WTC11 (cell line): ENCODE measurements around the gene RPS6KC1. TPM values are rescaled to one million over a fixed set of nuclear protein-coding genes. Genes with fewer than 3 reads are reported as not detected.

ENCODE experiments used
- ATAC-seq: fragments of 200-7000 bp; cut with Tn5 transposase; 2 replicates; pipeline ENCODE4 v1.10.0; 2021; ENCODE audit warnings: mild to moderate bottlenecking, moderate library complexity
- CTCF ChIA-PET: fragments of 300-600 bp; sonication (Branson Sonifier 250); formaldehyde crosslinking; loops from one replicate; lab custom pipeline; 2021; ENCODE audit warnings: antibody characterized with exemption; lab: Charles Lee
- POLR2A ChIA-PET: fragments of 350-600 bp; sonication (Branson Sonifier 250); formaldehyde crosslinking; loops from one replicate; lab custom pipeline; 2021; ENCODE audit warnings: antibody characterized with exemption; lab: Charles Lee
- DNase-seq: peaks from one replicate; pipeline ENCODE4 v3.0.0; 2021; ENCODE audit warnings: low spot score
- H3K27ac Mint-ChIP-seq: 2 replicates; pipeline ENCODE4 v1.8.0; 2021; ENCODE audit warnings: mixed read lengths
- H3K27me3 Mint-ChIP-seq: 2 replicates; pipeline ENCODE4 v1.8.0; 2021; ENCODE audit warnings: low read depth, mild to moderate bottlenecking, moderate library complexity, mixed read lengths
- H3K36me3 Mint-ChIP-seq: 2 replicates; pipeline ENCODE4 v1.8.0; 2021; ENCODE audit warnings: mixed read lengths
- H3K4me1 Mint-ChIP-seq: 2 replicates; pipeline ENCODE4 v1.8.0; 2022; ENCODE audit warnings: mixed read lengths
- H3K4me3 Mint-ChIP-seq: 2 replicates; pipeline ENCODE4 v1.8.0; 2021; ENCODE audit warnings: mild to moderate bottlenecking, moderate library complexity, mixed read lengths
- H3K9me3 Mint-ChIP-seq: 2 replicates; pipeline ENCODE4 v1.8.0; 2021; ENCODE audit warnings: mixed read lengths
- AFF4 ChIP-seq: sonication (generic); formaldehyde crosslinking; IDR thresholded peaks from 2 replicates; pipeline ENCODE4 v1.8.1; 2023; ENCODE audit warnings: mild to moderate bottlenecking, missing genetic modification reagents, borderline replicate concordance
- ATF3 ChIP-seq: sonication (generic); formaldehyde crosslinking; conservative IDR thresholded peaks from 2 replicates; pipeline ENCODE4 v1.8.1; 2022; ENCODE audit warnings: mild to moderate bottlenecking, missing genetic modification reagents
- ATF6 ChIP-seq: sonication (generic); formaldehyde crosslinking; IDR thresholded peaks from 2 replicates; pipeline ENCODE4 v1.8.1; 2023; ENCODE audit warnings: mild to moderate bottlenecking, missing genetic modification reagents
- E2F5 ChIP-seq: sonication (generic); formaldehyde crosslinking; IDR thresholded peaks from 2 replicates; pipeline ENCODE4 v1.8.1; 2022; ENCODE audit warnings: mild to moderate bottlenecking, moderate library complexity, missing genetic modification reagents
- ERG ChIP-seq: fragments of 250-450 bp; sonication (Bioruptor Pico); IDR thresholded peaks from 2 replicates; pipeline ENCODE4 v1.8.0; 2021; ENCODE audit warnings: mild to moderate bottlenecking
- HMGA2 ChIP-seq: fragments of 250-450 bp; sonication (Bioruptor Pico); IDR thresholded peaks from 2 replicates; pipeline ENCODE4 v1.4.0; 2021; ENCODE audit warnings: mild to moderate bottlenecking, moderate library complexity
- IRF1 ChIP-seq: sonication (generic); formaldehyde crosslinking; IDR thresholded peaks from 2 replicates; pipeline ENCODE4 v1.8.0; 2023; ENCODE audit warnings: missing genetic modification reagents
- JAZF1 ChIP-seq: fragments of 250-450 bp; sonication (Bioruptor Pico); IDR thresholded peaks from 2 replicates; pipeline ENCODE4 v1.9.0; 2021; ENCODE audit warnings: moderate library complexity, mild to moderate bottlenecking, inconsistent platforms
- NFYB ChIP-seq: sonication (generic); formaldehyde crosslinking; conservative IDR thresholded peaks from 2 replicates; pipeline ENCODE4 v1.8.0; 2022; ENCODE audit warnings: low read depth, missing genetic modification reagents
- NR1H2 ChIP-seq: sonication (generic); formaldehyde crosslinking; IDR thresholded peaks from 2 replicates; pipeline ENCODE4 v1.9.0; 2021; ENCODE audit warnings: mild to moderate bottlenecking, moderate library complexity, missing genetic modification reagents
- PRRX2 ChIP-seq: fragments of 250-450 bp; sonication (Bioruptor Pico); IDR thresholded peaks from 2 replicates; pipeline ENCODE4 v1.8.0; 2021; ENCODE audit warnings: mild to moderate bottlenecking
- SMAD4 ChIP-seq: sonication (generic); formaldehyde crosslinking; IDR thresholded peaks from 2 replicates; pipeline ENCODE4 v1.8.0; 2022; ENCODE audit warnings: mild to moderate bottlenecking, missing genetic modification reagents
- SOX15 ChIP-seq: fragments of 250-450 bp; sonication (Bioruptor Pico); IDR thresholded peaks from 2 replicates; pipeline ENCODE4 v1.9.0; 2021; ENCODE audit warnings: mild to moderate bottlenecking
- TCF7 ChIP-seq: sonication (generic); formaldehyde crosslinking; IDR thresholded peaks from 2 replicates; pipeline ENCODE4 v1.8.0; 2022; ENCODE audit warnings: mild to moderate bottlenecking, low read depth, missing genetic modification reagents, moderate library complexity
- TP53 ChIP-seq: sonication (generic); formaldehyde crosslinking; IDR thresholded peaks from 2 replicates; pipeline ENCODE4 v1.8.1; 2023; ENCODE audit warnings: mild to moderate bottlenecking, missing genetic modification reagents
- ZMAT4 ChIP-seq: fragments of 250-450 bp; sonication (Bioruptor Pico); IDR thresholded peaks from 2 replicates; pipeline ENCODE4 v1.9.0; 2021; ENCODE audit warnings: mild to moderate bottlenecking
- ZNF416 ChIP-seq: fragments of 250-450 bp; sonication (Bioruptor Pico); IDR thresholded peaks from 2 replicates; pipeline ENCODE4 v1.9.0; 2021; ENCODE audit warnings: mild to moderate bottlenecking, inconsistent platforms
- ZNF425 ChIP-seq: fragments of 250-450 bp; sonication (Bioruptor Pico); conservative IDR thresholded peaks from 2 replicates; pipeline ENCODE4 v1.9.0; 2021; ENCODE audit warnings: mild to moderate bottlenecking
- total RNA-seq: library from RNA; stranded (reverse); gene quantifications from 3 replicates; pipeline ENCODE4 v1.2.3, GENCODE V29; 2021

Gene RPS6KC1
- total RNA-seq, 1 experiment from 2014 or later, result 17.4 TPM

- TF ChIP-seq ZNF425 (CRISPR knock-in tag), result no peak
- no peak for TF ChIP-seq NFYB (CRISPR knock-in tag)
- TF ChIP-seq ZMAT4 (CRISPR knock-in tag), result no peak
- TF ChIP-seq ATF6 (CRISPR knock-in tag), result no peak
- no peak for TF ChIP-seq TCF7 (CRISPR knock-in tag)
- TF ChIP-seq ATF3 (CRISPR knock-in tag), result no peak
- TF ChIP-seq NR1H2 (CRISPR knock-in tag), result no peak
- TF ChIP-seq SOX15 (CRISPR knock-in tag), result no peak
- TF ChIP-seq E2F5 (CRISPR knock-in tag), result no peak
Measured at GRCh38 chr1:213003256-213003655, 47.8 kb upstream of the RPS6KC1 start (continued).

GRCh38 chr1:213008564-213008963, 42.5 kb upstream of the RPS6KC1 start:
- TF ChIP-seq E2F5 (CRISPR knock-in tag) (no peak), ATF6 (CRISPR knock-in tag) (no peak), IRF1 (CRISPR knock-in tag) (no peak), ZNF416 (CRISPR knock-in tag) (no peak), PRRX2 (CRISPR knock-in tag) (no peak), HMGA2 (CRISPR knock-in tag) (no peak), ERG (no peak), TP53 (CRISPR knock-in tag) (no peak), SMAD4 (CRISPR knock-in tag) (no peak), JAZF1 (CRISPR knock-in tag) (no peak), AFF4 (no peak)
- TF ChIP-seq, all 79 proteins: peak for 0
- Mint-ChIP-seq H3K27ac (no peak overlapping the region), H3K9me3 (no peaks in the 10 kb centered on the region), H3K27me3 (no peaks in the 10 kb centered on the region), H3K4me3 (no peak overlapping the region), H3K4me1 (peaks cover 10% of the 10 kb centered on the region), H3K36me3 (peaks cover 53% of the 10 kb centered on the region)
- ATAC-seq (no peak), DNase-seq (no peak)
- POLR2A ChIA-PET, result no interaction called here
- CTCF ChIA-PET, result no interaction called here
